GM15510 (cell line): ENCODE data around the gene GLG1.

ENCODE experiments used
- POLR2A ChIP-seq: IDR thresholded peaks from 3 replicates; pipeline ENCODE4 v1.6.1; 2011; ENCODE audit warnings: borderline replicate concordance; ENCODE audit not compliant: insufficient read length; ENCODE audit errors: extremely low read depth

Gene GLG1

DNA sequence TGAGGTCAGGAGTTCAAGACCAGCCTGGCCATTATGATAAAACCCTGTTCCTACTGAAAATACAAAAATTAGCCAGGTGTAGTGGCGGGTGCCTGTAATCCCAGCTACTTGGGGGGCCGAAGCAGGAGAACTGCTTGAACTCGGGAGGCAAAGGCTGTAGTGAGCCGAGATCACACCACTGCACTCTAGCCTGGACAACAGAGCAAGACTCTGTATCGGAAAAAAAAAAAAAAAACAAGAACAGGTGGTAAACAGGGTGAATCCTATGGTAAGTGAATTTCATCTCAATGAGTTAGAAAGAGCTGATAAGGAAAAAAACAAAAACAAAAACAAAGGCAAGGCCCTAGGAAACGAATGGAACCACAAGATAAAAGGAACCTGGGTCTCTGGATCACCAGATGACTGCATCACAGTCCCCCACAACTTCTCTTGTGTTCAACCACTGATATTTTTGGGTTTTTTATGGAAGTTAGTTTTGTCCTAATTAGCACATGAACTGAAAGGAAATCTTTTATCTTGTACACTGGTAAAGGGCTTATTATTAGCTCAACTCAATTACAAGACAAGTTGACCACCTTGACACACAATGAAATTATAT is 21.0 kb downstream of the GLG1 start:
- TF ChIP-seq POLR2A, result no peak

- TF ChIP-seq POLR2A, result no peak
Observed at GRCh38 chr16:74583926-74584666, 22.8 kb downstream of the GLG1 start.

DNA sequence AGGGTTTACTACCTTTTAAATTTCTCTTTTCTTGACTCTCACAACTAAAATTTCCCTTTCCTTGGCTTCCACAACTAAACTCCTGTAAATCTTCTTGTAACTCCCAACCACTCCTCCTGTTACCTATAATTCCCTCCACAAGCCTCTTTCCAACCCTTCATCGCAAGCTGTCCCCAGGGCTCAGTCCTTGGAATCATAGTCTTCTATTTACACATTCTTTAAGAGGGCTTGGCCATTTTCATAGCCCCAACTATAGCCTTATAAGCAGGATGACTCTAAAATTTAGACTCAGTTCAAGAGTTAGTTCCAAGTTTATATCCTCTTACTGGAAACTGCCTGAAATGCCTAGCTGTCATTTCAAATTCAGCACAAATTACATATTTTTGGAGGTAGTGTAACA is 23.9 kb downstream of the GLG1 start:
- TF ChIP-seq POLR2A, result no peak

GRCh38 chr16:74580833-74581232 is 26.1 kb downstream of the GLG1 start:
- no peak for TF ChIP-seq POLR2A

DNA sequence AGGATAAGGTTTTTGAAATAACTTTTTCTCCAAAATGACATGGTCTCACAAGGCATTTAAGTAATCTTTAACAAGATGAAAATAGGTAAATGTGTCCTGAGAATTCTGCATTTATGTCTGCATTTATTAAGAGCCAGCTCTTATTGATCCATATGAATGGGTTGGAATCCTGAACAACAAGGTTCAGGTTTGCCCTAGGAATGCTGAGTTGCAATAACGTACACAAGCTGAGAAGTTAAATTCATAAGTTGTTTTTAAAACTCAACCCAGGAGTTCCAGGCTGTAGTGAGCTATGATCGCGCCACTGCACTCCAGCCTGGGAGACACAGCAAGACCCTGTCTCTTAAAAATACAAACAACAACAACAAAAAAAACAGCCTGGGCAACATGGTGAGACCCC is 28.1 kb downstream of the GLG1 start:
- TF ChIP-seq POLR2A, result no peak

DNA sequence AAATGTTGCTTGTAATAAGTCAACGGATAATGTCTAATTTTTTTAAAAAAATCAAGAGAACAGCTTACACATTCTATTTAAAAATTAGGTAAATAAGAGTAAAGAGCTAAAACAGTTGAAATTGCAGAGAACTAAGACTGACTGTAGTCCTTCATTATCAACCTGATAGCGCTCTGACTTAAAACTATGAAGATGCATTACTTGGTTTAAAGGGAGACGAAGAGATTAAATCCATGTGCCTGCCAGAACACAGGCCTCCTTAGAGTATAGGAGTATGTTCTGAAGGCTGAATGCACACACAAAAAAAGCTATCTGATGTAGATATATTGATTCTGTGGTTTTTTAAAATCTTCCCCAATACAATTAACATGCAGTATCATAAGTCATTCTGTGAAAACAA is 28.5 kb downstream of the GLG1 start:
- TF ChIP-seq POLR2A, result no peak

GRCh38 chr16:74577882-74578366 is 29.0 kb downstream of the GLG1 start:
- no peak for TF ChIP-seq POLR2A

GRCh38 chr16:74575807-74576643 is 30.9 kb downstream of the GLG1 start:
- TF ChIP-seq POLR2A, result no peak

DNA sequence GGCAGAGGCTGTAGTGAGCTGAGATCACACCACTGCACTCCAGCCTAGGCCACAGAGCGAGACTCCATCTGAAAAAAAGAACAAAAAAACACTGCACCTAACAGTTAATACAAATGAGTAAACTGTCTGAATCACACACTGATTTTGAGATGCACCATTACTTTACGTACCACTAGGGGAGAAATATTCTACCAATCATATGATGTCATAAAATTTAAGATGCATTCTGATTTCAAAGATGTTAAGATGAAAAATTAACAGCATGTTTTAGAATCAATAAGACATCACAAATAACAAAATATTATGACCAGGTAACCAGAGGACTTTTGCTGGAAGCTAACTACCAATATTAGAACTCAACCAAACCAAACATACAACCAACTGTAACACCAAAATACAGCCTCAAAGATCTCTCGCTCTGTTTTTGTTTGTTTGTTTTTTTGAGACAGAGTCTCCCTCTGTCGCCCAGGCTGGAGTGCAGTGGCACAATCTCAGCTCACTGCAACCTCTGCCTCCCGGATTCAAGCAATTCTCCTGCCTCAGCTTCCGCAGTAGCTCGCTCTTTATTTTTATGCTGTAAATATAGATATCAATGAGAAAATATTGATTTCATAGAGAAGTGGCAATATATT is 31.6 kb downstream of the GLG1 start:
- TF ChIP-seq POLR2A, result no peak

DNA sequence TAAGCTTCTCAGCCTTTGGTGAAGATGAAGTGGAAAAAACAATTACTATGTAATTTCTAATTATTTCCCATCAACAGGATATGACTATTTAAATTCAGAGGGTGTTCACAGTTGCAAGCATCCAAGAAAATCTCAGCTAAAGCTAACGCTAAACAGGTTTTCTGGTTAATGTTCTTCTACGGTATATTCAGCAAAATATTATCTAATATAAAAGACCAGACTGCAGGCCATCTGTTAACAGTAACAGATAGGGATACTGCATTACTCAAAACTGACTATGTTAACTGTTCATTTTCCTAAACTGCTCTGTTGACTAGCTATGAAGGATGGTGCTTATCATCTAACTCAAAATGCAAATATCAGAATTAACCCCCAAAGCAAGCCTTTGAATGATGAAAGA is 32.8 kb downstream of the GLG1 start:
- TF ChIP-seq POLR2A, result no peak

DNA sequence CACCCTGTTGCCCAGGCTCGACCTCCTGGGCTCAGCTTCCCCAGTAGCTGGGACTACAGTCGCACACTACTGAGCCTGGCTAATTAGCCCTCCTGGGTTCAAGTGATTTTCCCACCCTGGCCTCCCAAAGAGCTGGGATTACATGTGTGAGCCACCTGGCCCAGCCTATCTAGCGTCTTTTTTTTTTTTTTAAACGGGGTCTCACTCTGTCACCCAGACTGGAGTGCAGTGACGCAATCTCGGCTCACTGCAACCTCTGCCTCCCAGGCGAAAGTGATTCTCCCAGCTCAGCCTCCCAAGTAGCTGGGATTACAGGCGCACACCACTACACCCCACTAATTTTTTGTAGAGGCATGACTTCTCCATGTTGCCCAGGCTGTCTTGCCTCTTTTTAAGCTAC is 33.3 kb downstream of the GLG1 start:
- no peak for TF ChIP-seq POLR2A

DNA sequence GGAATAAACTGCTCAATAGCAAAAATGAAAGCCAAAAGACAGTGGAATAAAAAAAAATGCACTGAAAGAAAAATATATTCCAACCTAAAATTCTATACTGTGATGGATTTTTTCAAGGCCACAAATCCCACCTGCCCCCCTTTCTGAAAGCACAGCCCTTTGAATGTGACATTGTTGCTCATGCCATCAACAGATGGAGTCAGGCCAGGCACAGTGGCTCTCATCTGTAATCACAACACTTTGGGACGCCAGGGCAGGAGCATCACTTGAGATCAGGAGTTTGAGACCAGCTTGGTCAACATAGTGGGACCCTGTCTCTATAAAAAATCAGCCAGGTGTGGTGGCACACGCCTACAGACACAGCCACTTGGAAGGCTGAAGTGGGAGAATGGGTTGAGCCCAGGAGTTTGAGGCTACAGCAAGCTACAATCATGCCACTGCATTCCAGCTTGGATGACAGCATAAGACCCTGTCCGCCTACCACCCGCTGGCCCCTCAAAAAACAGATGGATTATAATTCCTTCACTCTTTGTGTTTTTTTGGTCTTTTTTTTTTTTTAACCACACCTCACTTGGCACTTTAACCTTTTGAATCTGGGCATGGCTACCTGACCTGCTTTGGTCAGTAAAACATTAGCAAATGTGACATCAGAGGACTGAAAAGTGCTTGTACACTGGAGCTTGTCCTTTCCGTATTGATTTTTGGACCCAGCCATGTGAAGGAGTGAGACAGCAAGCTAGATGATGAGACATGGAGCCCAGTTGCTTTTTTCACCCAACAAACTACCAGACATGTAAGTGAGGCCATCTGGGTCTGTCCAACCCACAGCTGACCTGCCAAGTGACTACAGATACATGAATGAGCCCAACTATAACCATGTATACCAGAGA is 36.3 kb downstream of the GLG1 start:
- TF ChIP-seq POLR2A, result no peak

DNA sequence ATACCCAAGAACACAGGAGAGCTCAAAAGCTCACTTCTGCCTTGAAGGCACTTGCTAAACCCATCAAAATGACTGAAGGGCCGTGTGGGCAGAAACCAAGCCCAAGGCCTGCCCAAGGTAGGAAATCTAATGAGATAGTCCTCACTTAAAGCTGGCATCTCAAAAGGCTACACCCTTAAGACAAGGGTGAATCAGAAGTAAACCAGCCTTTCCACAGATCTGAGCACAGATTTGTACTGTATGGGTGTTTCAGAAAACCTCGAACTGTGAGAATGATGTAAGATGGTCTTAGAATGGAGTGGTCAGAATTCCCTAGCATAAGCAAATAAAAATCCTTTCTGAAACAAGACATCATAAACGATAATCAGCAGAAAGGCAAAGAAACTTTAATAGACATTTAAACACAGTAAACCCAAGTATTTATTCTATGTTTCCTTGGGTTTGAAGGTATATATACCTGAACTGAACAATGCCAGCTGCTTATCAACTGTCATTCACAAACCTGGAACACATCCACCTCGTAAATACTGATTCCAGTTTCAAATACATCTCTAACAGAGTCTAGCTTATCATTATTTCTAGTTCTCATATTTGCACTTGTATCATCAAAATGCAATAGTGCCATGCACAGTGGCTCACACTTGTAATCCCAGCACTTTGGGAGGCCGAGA is 37.8 kb downstream of the GLG1 start:
- TF ChIP-seq POLR2A, result no peak
